Upper lobe of left lung (tissue), 6 donors: ENCODE data around the gene SIRT3. TPM values are rescaled to one million over a fixed set of nuclear protein-coding genes. Genes with fewer than 3 reads are reported as not detected.

Experiments
- ATAC-seq, 2 donors: fragments of 200-7000 bp; cut with Tn5 transposase; one replicate each; pipeline ENCODE4 v1.9.1; 2022; ENCODE audit warnings: mild to moderate bottlenecking in 2 of 2, moderate library complexity in 2 of 2; ENCODE audit not compliant: low FRiP score in 2 of 2
- DNase-seq, 2 donors: peaks; one replicate each; pipeline ENCODE4 v3.0.0-alpha.2; 2019 to 2020
- H3K27ac ChIP-seq, 4 donors: fragments of 200-600 bp; sonication (generic); one replicate each; pipeline ENCODE4 v1.5.1; 2016 to 2019
- H3K27me3 ChIP-seq, 4 donors: fragments of 200-600 bp; sonication (generic); one replicate each; pipeline ENCODE4 v1.5.1; 2017 to 2019
- H3K36me3 ChIP-seq, 4 donors: fragments of 200-600 bp; sonication (generic); one replicate each; pipeline ENCODE4 v1.5.1; 2016 to 2019
- H3K4me1 ChIP-seq, 4 donors: fragments of 200-600 bp; sonication (generic); one replicate each; pipeline ENCODE4 v1.5.1; 2018 to 2019
- H3K4me3 ChIP-seq, 4 donors: fragments of 200-600 bp; sonication (generic); one replicate each; pipeline ENCODE4 v1.5.1; 2017 to 2019; ENCODE audit warnings: mild to moderate bottlenecking in 2 of 4, moderate library complexity in 1 of 4
- H3K9me3 ChIP-seq, 4 donors: fragments of 200-600 bp; sonication (generic); one replicate each; pipeline ENCODE4 v1.5.1; 2018 to 2019
- EP300 ChIP-seq, 4 donors: sonication (generic); formaldehyde crosslinking; IDR thresholded peaks; one replicate each; pipeline ENCODE4 v1.5.1; 2017; ENCODE audit warnings: antibody characterized with exemption in 4 of 4, control low read depth in 2 of 4
- POLR2A ChIP-seq, 4 donors: fragments of 450-650 bp; IDR thresholded peaks; one replicate each; pipeline ENCODE4 v1.5.1; 2016 to 2017; ENCODE audit warnings: antibody characterized with exemption in 4 of 4, mild to moderate bottlenecking in 2 of 4
- POLR2AphosphoS5 ChIP-seq, 2 donors: sonication (generic); formaldehyde crosslinking; IDR thresholded peaks; one replicate each; pipeline ENCODE4 v1.5.1; 2017; ENCODE audit warnings: antibody characterized with exemption in 2 of 2
- WGBS, 2 donors: methylation state at CpG; one replicate each; pipeline ENCODE4 v1.1.5; 2017 to 2018; 5-methylcytosine and 5-hydroxymethylcytosine counted together
- total RNA-seq, 6 donors: library from RNA; depleted of rRNA in 4 of 6; stranded (reverse); fragments of >200 nt in 4 of 6; gene quantifications; one replicate each; pipeline versions ENCODE4 v1.1.0 to v1.2.1, GENCODE V29; 2016 to 2021
- TF ChIP-seq, protein P1 (sequence below), 6 experiments: fragments of 450-650 bp in 4 of 6; fragments of 200-600 bp in 2 of 6; sonication (generic) in 2 of 6; IDR thresholded peaks; one replicate each; pipeline ENCODE4 v1.5.1; 2016 to 2019; ENCODE audit warnings: antibody characterized with exemption in 6 of 6
- donor health status: DM: no; HTN: no; CAD: no; lungs with moderate emphysema.
- donor health status: DM: no; HTN: yes; CAD: no; lungs with severe emphysema.

SIRT3 gene
- total RNA-seq, 6 donors from 2014 or later = 11.7 to 37.6 (median 24.0) TPM

GRCh38 chr11:253160-253885 lies 17.2 kb upstream of the SIRT3 start:
- 79 to 83% methylated on average over 13 of the region's 13 CpGs for WGBS, 2 donors
- Histone ChIP-seq H3K36me3 (peaks cover 19 to 54% (median 49%) of the 10 kb centered on the region in 4 donors), H3K27me3 (no peaks in the 10 kb centered on the region), H3K4me3 (no peak overlapping the region), H3K9me3 (no peaks in the 10 kb centered on the region), H3K27ac (no peak overlapping the region), H3K4me1 (no peaks in the 10 kb centered on the region)
- TF ChIP-seq POLR2AphosphoS5 (IDR thresholded peaks at IDR 0.05) = no peak
- TF ChIP-seq, protein P1, sequence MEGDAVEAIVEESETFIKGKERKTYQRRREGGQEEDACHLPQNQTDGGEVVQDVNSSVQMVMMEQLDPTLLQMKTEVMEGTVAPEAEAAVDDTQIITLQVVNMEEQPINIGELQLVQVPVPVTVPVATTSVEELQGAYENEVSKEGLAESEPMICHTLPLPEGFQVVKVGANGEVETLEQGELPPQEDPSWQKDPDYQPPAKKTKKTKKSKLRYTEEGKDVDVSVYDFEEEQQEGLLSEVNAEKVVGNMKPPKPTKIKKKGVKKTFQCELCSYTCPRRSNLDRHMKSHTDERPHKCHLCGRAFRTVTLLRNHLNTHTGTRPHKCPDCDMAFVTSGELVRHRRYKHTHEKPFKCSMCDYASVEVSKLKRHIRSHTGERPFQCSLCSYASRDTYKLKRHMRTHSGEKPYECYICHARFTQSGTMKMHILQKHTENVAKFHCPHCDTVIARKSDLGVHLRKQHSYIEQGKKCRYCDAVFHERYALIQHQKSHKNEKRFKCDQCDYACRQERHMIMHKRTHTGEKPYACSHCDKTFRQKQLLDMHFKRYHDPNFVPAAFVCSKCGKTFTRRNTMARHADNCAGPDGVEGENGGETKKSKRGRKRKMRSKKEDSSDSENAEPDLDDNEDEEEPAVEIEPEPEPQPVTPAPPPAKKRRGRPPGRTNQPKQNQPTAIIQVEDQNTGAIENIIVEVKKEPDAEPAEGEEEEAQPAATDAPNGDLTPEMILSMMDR (IDR thresholded peaks at IDR 0.05) = no peak
- TF ChIP-seq POLR2A (IDR thresholded peaks at IDR 0.05) = no peak
- TF ChIP-seq EP300 (IDR thresholded peaks at IDR 0.05) = no peak
- DNase-seq (no peak), ATAC-seq (no peak)

DNA sequence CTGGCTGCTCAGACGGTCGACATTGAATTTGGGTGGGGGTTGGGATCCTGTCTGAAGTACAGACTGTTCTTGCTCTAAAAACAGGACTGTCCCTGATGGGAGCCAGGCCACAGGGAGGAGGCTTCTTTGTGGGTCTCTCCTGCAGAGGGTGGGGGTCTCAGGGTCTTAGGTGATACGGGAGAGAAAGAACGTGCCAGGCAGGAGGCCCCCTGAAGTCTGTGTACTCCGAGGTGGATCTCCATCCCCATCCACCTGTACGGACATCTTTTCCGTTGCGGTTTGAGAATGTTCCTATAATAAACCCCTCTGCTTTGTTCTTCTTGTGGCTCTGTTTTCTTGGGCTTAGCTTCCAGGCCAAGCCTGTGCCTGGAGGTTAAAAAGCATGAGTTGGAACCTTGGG lies 16.5 kb upstream of the SIRT3 start:
- H3K4me1 ChIP-seq = no peaks in the 10 kb centered on the region
- peaks cover 19 to 61% (median 55%) of the 10 kb centered on the region in 4 donors for H3K36me3 ChIP-seq
- TF ChIP-seq POLR2AphosphoS5 (IDR thresholded peaks at IDR 0.05) = no peak
- TF ChIP-seq POLR2A (IDR thresholded peaks at IDR 0.05) = no peak
- TF ChIP-seq EP300 (IDR thresholded peaks at IDR 0.05) = no peak
- TF ChIP-seq, protein P1 (IDR thresholded peaks at IDR 0.05) = no peak
- H3K27me3 ChIP-seq = no peaks in the 10 kb centered on the region
- no peak overlapping the region for H3K4me3 ChIP-seq
- DNase-seq (no peak), ATAC-seq (no peak)
- no peak overlapping the region for H3K27ac ChIP-seq
- H3K9me3 ChIP-seq = no peaks in the 10 kb centered on the region
- 87 to 92% methylated on average over 8 of the region's 8 CpGs for WGBS, 2 donors

DNA sequence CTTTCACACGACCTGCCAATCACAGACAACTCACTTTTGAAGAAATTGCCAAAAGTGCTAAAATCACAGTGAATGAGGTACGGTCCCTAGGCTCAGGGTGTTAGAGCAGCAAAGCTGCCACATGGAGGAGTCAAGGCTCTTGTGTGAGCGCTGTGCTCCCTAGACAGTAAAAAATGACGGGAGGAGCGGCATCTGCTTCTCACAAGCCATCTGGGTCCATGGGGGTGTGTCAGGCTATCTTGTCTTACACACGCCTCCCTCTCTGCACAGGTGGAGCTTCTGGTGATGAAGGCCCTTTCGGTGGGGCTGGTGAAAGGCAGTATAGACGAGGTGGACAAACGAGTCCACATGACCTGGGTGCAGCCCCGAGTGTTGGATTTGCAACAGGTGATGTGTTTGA lies 15.4 kb upstream of the SIRT3 start:
- 82 to 85% methylated on average over 10 of the region's 10 CpGs for WGBS, 2 donors
- no peak for ATAC-seq
- peaks cover 28 to 71% (median 66%) of the 10 kb centered on the region in 4 donors for H3K36me3 ChIP-seq

GRCh38 chr11:250740-251299 lies 14.7 kb upstream of the SIRT3 start:
- Histone ChIP-seq H3K27me3 (no peaks in the 10 kb centered on the region), H3K9me3 (no peaks in the 10 kb centered on the region), H3K4me1 (no peaks in the 10 kb centered on the region), H3K36me3 (peaks cover 34 to 78% (median 73%) of the 10 kb centered on the region in 4 donors), H3K27ac (peak overlapping the region in 1 of 4 donors; percentile 42), H3K4me3 (no peak overlapping the region)
- 76 to 83% methylated on average over 10 of the region's 10 CpGs for WGBS, 2 donors
- TF ChIP-seq, protein P1 (IDR thresholded peaks at IDR 0.05) = peak; percentile 39 to 69 (median 62)
- no peak for TF ChIP-seq EP300 (IDR thresholded peaks at IDR 0.05)
- TF ChIP-seq POLR2A (IDR thresholded peaks at IDR 0.05) = no peak
- TF ChIP-seq POLR2AphosphoS5 (IDR thresholded peaks at IDR 0.05) = no peak
- DNase-seq (peak in 1 of 2 donors; percentile 76), ATAC-seq (peak; percentile 78 to 89)

More for the DNA sequence above, 15.4 kb upstream of the SIRT3 start:
- DNase-seq = no peak
- no peak for TF ChIP-seq POLR2A (IDR thresholded peaks at IDR 0.05)
- no peak for TF ChIP-seq EP300 (IDR thresholded peaks at IDR 0.05)
- TF ChIP-seq, protein P1 (IDR thresholded peaks at IDR 0.05) = no peak
- TF ChIP-seq POLR2AphosphoS5 (IDR thresholded peaks at IDR 0.05) = no peak
- no peaks in the 10 kb centered on the region for H3K27me3 ChIP-seq
- no peaks in the 10 kb centered on the region for H3K4me1 ChIP-seq
- H3K27ac ChIP-seq = no peak overlapping the region
- no peaks in the 10 kb centered on the region for H3K9me3 ChIP-seq
- H3K4me3 ChIP-seq = no peak overlapping the region
